GM12878 (cell line): ENCODE data around the gene MRPL23.

ENCODE experiments used
- BCLAF1 ChIP-seq: fragments of 450-650 bp; IDR thresholded peaks from 2 replicates; pipeline ENCODE4 v1.6.1; 2017; ENCODE audit warnings: antibody characterized with exemption, mild to moderate bottlenecking, moderate library complexity
- BHLHE40 ChIP-seq, 2 experiments: fragments of 450-650 bp in 1 of 2; IDR thresholded peaks; 2 replicates each; pipeline ENCODE4 v1.6.1; 2011 to 2017; ENCODE audit warnings: low read depth in 2 of 2, borderline replicate concordance in 1 of 2, improper control_type of control experiment in 1 of 2, low read length in 1 of 2, mild to moderate bottlenecking in 1 of 2
- BMI1 ChIP-seq: fragments of 450-650 bp; IDR thresholded peaks from 2 replicates; pipeline ENCODE4 v1.6.1; 2016; ENCODE audit warnings: mild to moderate bottlenecking, moderate library complexity, borderline replicate concordance
- CTCF ChIP-seq, 3 experiments: IDR thresholded peaks in 2 of 3; conservative IDR thresholded peaks in 1 of 3; 2 replicates each; pipeline ENCODE4 v1.5.1; 2011; ENCODE audit warnings: low read depth in 3 of 3, low read length in 3 of 3, mild to moderate bottlenecking in 3 of 3, control low read depth in 2 of 3, moderate library complexity in 2 of 3, inconsistent platforms in 1 of 3, mixed read lengths in 1 of 3; ENCODE audit not compliant: control insufficient read depth in 2 of 3, insufficient read depth in 1 of 3; ENCODE audit errors: extremely low read depth in 1 of 3
- JUND ChIP-seq: IDR thresholded peaks from 2 replicates; pipeline ENCODE4 v1.6.1; 2012; ENCODE audit warnings: low read depth, mild to moderate bottlenecking, low read length, improper control_type of control experiment, moderate library complexity
- POLR2AphosphoS2 ChIP-seq: IDR thresholded peaks from 2 replicates; pipeline ENCODE4 v1.6.1; 2011; ENCODE audit warnings: low read depth, mild to moderate bottlenecking, low read length, improper control_type of control experiment, moderate library complexity
- RELB ChIP-seq: fragments of 450-650 bp; IDR thresholded peaks from 2 replicates; pipeline ENCODE4 v1.6.1; 2017; ENCODE audit warnings: low read depth, mild to moderate bottlenecking, moderate library complexity
- SMC3 ChIP-seq: IDR thresholded peaks from 2 replicates; pipeline ENCODE4 v1.6.1; 2011; ENCODE audit warnings: low read length, improper control_type of control experiment, borderline replicate concordance
- SREBF1 ChIP-seq: IDR thresholded peaks from 2 replicates; pipeline ENCODE4 v1.6.1; 2012; ENCODE audit warnings: mild to moderate bottlenecking, low read length
- ZZZ3 ChIP-seq: IDR thresholded peaks from 2 replicates; pipeline ENCODE4 v1.6.1; 2011; ENCODE audit warnings: low read depth; ENCODE audit not compliant: control insufficient read depth, insufficient read length

GRCh38 chr11:1934335-1935155 is 12.6 kb upstream of the MRPL23 start:
- TF ChIP-seq BHLHE40 (IDR thresholded peaks at IDR 0.05; ENCODE audit: borderline replicate concordance in 1 of 2, low read depth in 2 of 2, low read length in 1 of 2) (no peak), CTCF (IDR thresholded peaks at IDR 0.05 in 2 of 3, conservative IDR thresholded peaks at IDR 0.05 in 1 of 3; ENCODE audit: control insufficient read depth in 2 of 3, extremely low read depth in 1 of 3, insufficient read depth in 1 of 3, low read depth in 3 of 3, low read length in 3 of 3) (no peak), SREBF1 (no peak), JUND (no peak), ZZZ3 (no peak), POLR2AphosphoS2 (no peak), RELB (no peak), SMC3 (no peak), BCLAF1 (no peak), BMI1 (no peak)
